NOMO-1 treated with DMSO at 0.1 percent for 48 hours (cell line): ENCODE measurements around the gene MT4.

Source experiments
- DNase-seq: peaks from one replicate; lab custom pipeline; 2025; ENCODE audit not compliant: unreplicated experiment; lab: John Stamatoyannopoulos, UW

MT4 gene

GRCh38 chr16:56564793-56565477 lies at the start of gene MT4:
MT4 (plus strand) TSS chr16:56565073; CDS start chr16:56565129, 56 bp downstream.
- DNase-seq = no peak

- DNase-seq = no peak
Measured at GRCh38 chr16:56515665-56516064, 49.2 kb upstream of the MT4 start.

- no peak for DNase-seq
Measured at GRCh38 chr16:56517206-56517605, 47.7 kb upstream of the MT4 start.

- no peak for DNase-seq
Measured at GRCh38 chr16:56518425-56518824, 46.4 kb upstream of the MT4 start.

- DNase-seq = peak; percentile 77
Measured at GRCh38 chr16:56519459-56520250, 45.2 kb upstream of the MT4 start, which contains the start of gene BBS2. BBS2 (minus strand) TSS chr16:56520024; CDS start chr16:56519862, 162 bp downstream.

GRCh38 chr16:56520251-56520577 lies 44.7 kb upstream of the MT4 start:
- DNase-seq = no peak

GRCh38 chr16:56525236-56525635 lies 39.6 kb upstream of the MT4 start:
- no peak for DNase-seq

GRCh38 chr16:56530872-56531271 lies 34.0 kb upstream of the MT4 start:
- no peak for DNase-seq

- DNase-seq = no peak
Measured at GRCh38 chr16:56532714-56533113, 32.2 kb upstream of the MT4 start.

GRCh38 chr16:56534847-56535383 lies 30.0 kb upstream of the MT4 start:
- no peak for DNase-seq

- no peak for DNase-seq
Measured at GRCh38 chr16:56538331-56538730, 26.5 kb upstream of the MT4 start.

- no peak for DNase-seq
Measured at GRCh38 chr16:56539656-56540055, 25.2 kb upstream of the MT4 start.

GRCh38 chr16:56542039-56542438 lies 22.8 kb upstream of the MT4 start:
- DNase-seq = no peak

GRCh38 chr16:56547120-56547948 lies 17.5 kb upstream of the MT4 start:
- peak; percentile 22 for DNase-seq

- DNase-seq = no peak
Measured at GRCh38 chr16:56547949-56548567, 16.8 kb upstream of the MT4 start.

- DNase-seq = no peak
Measured at GRCh38 chr16:56549161-56549560, 15.7 kb upstream of the MT4 start.

- no peak for DNase-seq
Measured at GRCh38 chr16:56549744-56550385, 15.0 kb upstream of the MT4 start.

- peak; percentile 64 for DNase-seq
Measured at GRCh38 chr16:56551796-56552738, 12.8 kb upstream of the MT4 start.

- DNase-seq = no peak
Measured at GRCh38 chr16:56554441-56554840, 10.4 kb upstream of the MT4 start.
